Vagina (tissue), 2 donors: ENCODE results near the gene BAAT. TPM values are rescaled to one million over a fixed set of nuclear protein-coding genes. Genes with fewer than 3 reads are reported as not detected.

ENCODE experiments used
- DNase-seq, 2 donors: peaks; one replicate each; pipeline ENCODE4 v3.0.0-alpha.2; 2017; ENCODE audit errors: extremely low spot score in 2 of 2
- H3K27ac ChIP-seq: fragments of 200-600 bp; sonication (generic); one replicate; pipeline ENCODE4 v1.5.1; 2019
- H3K27me3 ChIP-seq: fragments of 200-600 bp; sonication (generic); one replicate; pipeline ENCODE4 v1.5.1; 2019
- H3K36me3 ChIP-seq, 2 donors: fragments of 200-600 bp; sonication (generic); one replicate each; pipeline ENCODE4 v1.5.1; 2017 to 2019
- H3K4me1 ChIP-seq: fragments of 200-600 bp; sonication (generic); one replicate; pipeline ENCODE4 v1.5.1; 2019
- H3K4me3 ChIP-seq, 2 donors: fragments of 200-600 bp; sonication (generic); 1 replicate in 1 of 2; 2 replicates in 1 of 2; pipeline ENCODE4 v1.5.1; 2016 to 2019
- H3K9me3 ChIP-seq: fragments of 200-600 bp; sonication (generic); one replicate; pipeline ENCODE4 v1.5.1; 2019
- POLR2A ChIP-seq, 2 donors: fragments of 450-650 bp; IDR thresholded peaks; one replicate each; pipeline ENCODE4 v1.6.1; 2017; ENCODE audit warnings: antibody characterized with exemption in 2 of 2, mild to moderate bottlenecking in 2 of 2, moderate library complexity in 2 of 2
- POLR2AphosphoS5 ChIP-seq, 2 donors: sonication (generic); formaldehyde crosslinking; IDR thresholded peaks; one replicate each; pipeline ENCODE4 v1.9.0; 2017; ENCODE audit warnings: antibody characterized with exemption in 2 of 2, mild to moderate bottlenecking in 2 of 2, low read depth in 1 of 2; ENCODE audit not compliant: insufficient read depth in 1 of 2
- intact Hi-C: fragments of 100-400 bp; cut with DNase I; formaldehyde crosslinking; loops from one replicate; pipeline ENCODE4 v1.15.1; 2023
- total RNA-seq: library from RNA; depleted of rRNA; stranded (reverse); fragments of >200 nt; gene quantifications from one replicate; pipeline ENCODE4 v1.2.3, GENCODE V29; 2016
- TF ChIP-seq, protein P1 (sequence below), 3 experiments: fragments of 450-650 bp in 2 of 3; fragments of 200-600 bp in 1 of 3; sonication (generic) in 1 of 3; IDR thresholded peaks; one replicate each; pipeline ENCODE4 v1.5.1; 2017 to 2019; ENCODE audit warnings: antibody characterized with exemption in 3 of 3, mild to moderate bottlenecking in 2 of 3, moderate library complexity in 2 of 3

BAAT gene
- total RNA-seq, 1 donor from 2014 or later, result not detected

DNA sequence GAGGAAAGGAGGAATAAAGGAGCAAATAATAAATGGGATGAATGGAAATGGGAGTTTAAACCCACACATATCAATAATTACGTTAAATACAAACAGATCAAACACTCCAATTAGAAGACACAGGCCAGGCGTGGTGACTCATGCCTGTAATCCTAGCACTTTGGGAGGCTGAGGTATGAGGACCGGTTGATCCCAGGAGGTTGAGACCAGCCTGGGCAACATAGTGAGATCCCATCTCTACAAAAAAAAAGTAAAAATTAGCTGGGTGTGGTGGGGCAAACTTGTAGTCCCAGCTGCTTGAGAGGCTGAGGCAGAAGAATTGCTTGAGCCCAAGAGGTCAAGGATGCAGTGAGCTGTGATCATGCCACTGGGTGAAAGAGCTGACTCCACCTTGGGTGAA lies 3.7 kb downstream of the BAAT start:
- no peaks in the 10 kb centered on the region for H3K27me3 ChIP-seq
- H3K9me3 ChIP-seq, result no peaks in the 10 kb centered on the region
- H3K36me3 ChIP-seq, result no peaks in the 10 kb centered on the region
- no peak for DNase-seq
- TF ChIP-seq, protein P1, sequence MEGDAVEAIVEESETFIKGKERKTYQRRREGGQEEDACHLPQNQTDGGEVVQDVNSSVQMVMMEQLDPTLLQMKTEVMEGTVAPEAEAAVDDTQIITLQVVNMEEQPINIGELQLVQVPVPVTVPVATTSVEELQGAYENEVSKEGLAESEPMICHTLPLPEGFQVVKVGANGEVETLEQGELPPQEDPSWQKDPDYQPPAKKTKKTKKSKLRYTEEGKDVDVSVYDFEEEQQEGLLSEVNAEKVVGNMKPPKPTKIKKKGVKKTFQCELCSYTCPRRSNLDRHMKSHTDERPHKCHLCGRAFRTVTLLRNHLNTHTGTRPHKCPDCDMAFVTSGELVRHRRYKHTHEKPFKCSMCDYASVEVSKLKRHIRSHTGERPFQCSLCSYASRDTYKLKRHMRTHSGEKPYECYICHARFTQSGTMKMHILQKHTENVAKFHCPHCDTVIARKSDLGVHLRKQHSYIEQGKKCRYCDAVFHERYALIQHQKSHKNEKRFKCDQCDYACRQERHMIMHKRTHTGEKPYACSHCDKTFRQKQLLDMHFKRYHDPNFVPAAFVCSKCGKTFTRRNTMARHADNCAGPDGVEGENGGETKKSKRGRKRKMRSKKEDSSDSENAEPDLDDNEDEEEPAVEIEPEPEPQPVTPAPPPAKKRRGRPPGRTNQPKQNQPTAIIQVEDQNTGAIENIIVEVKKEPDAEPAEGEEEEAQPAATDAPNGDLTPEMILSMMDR (IDR thresholded peaks at IDR 0.05), result no peak
- TF ChIP-seq POLR2A (IDR thresholded peaks at IDR 0.05) (no peak), POLR2AphosphoS5 (IDR thresholded peaks at IDR 0.05; ENCODE audit: insufficient read depth in 1 of 2, low read depth in 1 of 2) (no peak)
- no peaks in the 10 kb centered on the region for H3K4me1 ChIP-seq
- H3K27ac ChIP-seq, result no peak overlapping the region
- intact Hi-C loops, result no loop called here
- H3K4me3 ChIP-seq, result no peak overlapping the region

DNA sequence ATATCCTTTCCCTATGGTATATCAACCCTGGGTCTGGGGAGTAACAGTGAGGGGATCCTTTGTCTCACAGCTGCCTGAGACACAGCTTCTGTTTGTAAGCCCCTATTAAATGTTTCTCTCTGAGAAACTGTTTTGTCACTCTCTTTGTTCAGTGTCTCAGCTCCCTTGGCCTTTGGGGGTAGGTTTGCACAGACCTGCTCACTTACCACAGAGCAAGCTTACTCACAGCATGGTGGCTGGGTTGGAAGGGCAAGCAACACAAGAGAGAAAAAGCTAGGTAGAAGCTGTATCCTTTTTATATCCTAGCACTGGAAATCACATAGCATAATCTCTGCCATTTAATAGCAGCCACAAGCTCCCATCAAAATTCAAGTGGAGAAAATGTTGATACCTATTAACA lies 4.5 kb downstream of the BAAT start:
- no peaks in the 10 kb centered on the region for H3K36me3 ChIP-seq
- H3K9me3 ChIP-seq, result no peaks in the 10 kb centered on the region
- no peak for DNase-seq
- intact Hi-C loops, result no loop called here
- no peaks in the 10 kb centered on the region for H3K4me1 ChIP-seq
- no peaks in the 10 kb centered on the region for H3K27me3 ChIP-seq
- no peak overlapping the region for H3K27ac ChIP-seq
- TF ChIP-seq, protein P1 (IDR thresholded peaks at IDR 0.05), result no peak
- TF ChIP-seq POLR2A (IDR thresholded peaks at IDR 0.05) (no peak), POLR2AphosphoS5 (IDR thresholded peaks at IDR 0.05; ENCODE audit: insufficient read depth in 1 of 2, low read depth in 1 of 2) (no peak)
- H3K4me3 ChIP-seq, result no peak overlapping the region

DNA sequence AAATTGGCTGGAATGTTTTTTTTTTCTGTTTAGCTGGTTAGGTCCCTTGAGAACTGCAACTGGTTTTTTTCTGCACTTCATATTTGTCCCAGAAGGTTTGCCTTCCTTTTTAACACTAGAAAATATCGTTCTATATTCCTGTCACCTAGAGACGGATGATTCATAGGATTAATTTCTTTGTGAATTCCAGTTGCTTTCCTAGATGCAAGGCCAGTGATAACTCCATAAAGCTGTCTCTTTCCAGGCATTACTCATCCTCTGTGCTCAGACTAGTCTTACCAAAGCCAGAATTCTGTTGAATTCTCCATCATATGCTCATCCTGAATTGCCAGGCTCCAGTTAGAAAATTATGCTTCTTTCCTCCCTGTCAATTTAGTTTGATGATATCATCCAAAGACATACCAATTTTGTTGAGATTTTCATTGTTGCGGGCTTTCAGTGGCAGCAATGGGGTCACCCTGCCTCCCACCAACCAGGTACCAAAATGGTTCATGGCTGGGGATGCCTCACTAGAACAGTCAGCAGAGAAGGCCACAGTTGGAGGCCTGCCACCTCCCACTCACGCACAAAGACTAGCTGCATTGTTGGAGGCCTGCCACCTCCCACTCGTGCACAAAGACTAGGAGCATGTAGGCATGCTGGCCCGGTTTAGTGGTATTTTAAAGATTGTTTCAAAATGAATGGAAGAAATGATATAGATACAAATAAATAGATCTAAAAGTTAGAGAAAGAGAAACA lies 8.5 kb downstream of the BAAT start:
- Histone ChIP-seq H3K4me1 (no peaks in the 10 kb centered on the region), H3K27ac (no peak overlapping the region), H3K4me3 (no peak overlapping the region), H3K9me3 (no peaks in the 10 kb centered on the region), H3K36me3 (no peaks in the 10 kb centered on the region), H3K27me3 (no peaks in the 10 kb centered on the region)
- no peak for DNase-seq
- intact Hi-C loops, result no loop called here
- TF ChIP-seq, protein P1 (IDR thresholded peaks at IDR 0.05), result no peak
- TF ChIP-seq POLR2A (IDR thresholded peaks at IDR 0.05) (no peak), POLR2AphosphoS5 (IDR thresholded peaks at IDR 0.05; ENCODE audit: insufficient read depth in 1 of 2, low read depth in 1 of 2) (no peak)

DNA sequence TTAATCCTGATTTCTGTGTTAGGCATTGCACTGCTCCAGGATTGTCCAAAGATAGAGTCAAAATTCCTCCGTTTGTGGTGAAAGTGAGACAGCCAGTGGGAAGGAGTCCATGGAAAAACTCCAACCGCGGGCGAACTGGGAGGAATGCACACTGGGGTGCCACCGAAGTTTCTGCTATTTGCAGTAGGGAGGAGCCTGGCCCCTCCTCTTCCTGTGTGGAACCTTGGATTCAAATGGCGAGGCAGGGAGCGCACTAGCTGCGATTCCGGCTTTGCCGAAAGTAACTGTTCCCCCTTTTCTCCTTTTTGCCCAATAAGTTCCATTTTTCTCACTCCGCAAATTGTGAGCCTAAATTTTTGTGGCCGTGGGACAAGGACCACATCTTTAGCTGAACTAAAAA lies 9.3 kb downstream of the BAAT start:
- Histone ChIP-seq H3K36me3 (no peaks in the 10 kb centered on the region), H3K27ac (no peak overlapping the region), H3K4me1 (no peaks in the 10 kb centered on the region), H3K9me3 (no peaks in the 10 kb centered on the region), H3K27me3 (no peaks in the 10 kb centered on the region), H3K4me3 (no peak overlapping the region)
- TF ChIP-seq POLR2AphosphoS5 (IDR thresholded peaks at IDR 0.05; ENCODE audit: insufficient read depth in 1 of 2, low read depth in 1 of 2) (no peak), POLR2A (IDR thresholded peaks at IDR 0.05) (no peak)
- TF ChIP-seq, protein P1 (IDR thresholded peaks at IDR 0.05), result no peak
- intact Hi-C loops, result no loop called here
- no peak for DNase-seq

DNA sequence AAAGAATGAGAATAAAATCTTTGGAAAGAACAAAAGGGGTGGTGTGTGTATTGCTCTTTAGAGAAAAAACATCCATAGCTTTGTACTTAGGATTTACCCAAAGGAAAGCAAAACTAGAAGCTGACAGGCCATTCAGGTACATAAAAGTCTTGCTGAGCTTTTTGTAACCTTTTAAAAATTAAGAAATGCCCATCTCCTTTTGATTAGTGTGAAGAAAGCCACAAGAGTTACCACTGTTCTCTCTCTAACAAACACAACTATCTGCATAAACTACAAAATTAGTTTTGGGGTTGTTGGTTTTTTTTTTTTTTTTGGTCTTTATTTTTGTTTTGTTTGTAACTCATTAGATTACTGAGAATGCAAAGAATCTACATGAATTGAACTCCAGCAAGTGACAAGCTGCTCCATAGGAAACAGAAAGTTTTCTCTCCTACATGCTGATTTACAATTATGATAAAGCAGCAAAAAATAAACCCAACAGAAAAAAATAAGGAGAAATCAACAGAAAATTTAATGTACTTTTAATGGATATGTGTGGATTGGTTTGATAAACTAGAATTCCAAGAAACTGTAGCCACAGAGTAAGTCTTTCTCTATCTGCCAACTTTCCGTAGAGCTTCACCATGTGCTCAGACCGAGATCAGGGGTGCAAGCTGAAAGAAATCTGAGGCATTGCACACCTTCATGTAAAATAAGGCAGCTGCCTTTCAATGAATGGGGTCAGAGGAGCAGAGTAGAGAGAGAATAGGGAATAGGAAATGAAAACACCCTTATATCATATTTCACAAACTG lies 12.3 kb downstream of the BAAT start:
- no peak overlapping the region for H3K27ac ChIP-seq
- H3K36me3 ChIP-seq, result no peaks in the 10 kb centered on the region
- DNase-seq, result no peak
- TF ChIP-seq, protein P1 (IDR thresholded peaks at IDR 0.05), result no peak
- TF ChIP-seq POLR2A (IDR thresholded peaks at IDR 0.05) (no peak), POLR2AphosphoS5 (IDR thresholded peaks at IDR 0.05; ENCODE audit: insufficient read depth in 1 of 2, low read depth in 1 of 2) (no peak)
- no peak overlapping the region for H3K4me3 ChIP-seq
- no peaks in the 10 kb centered on the region for H3K27me3 ChIP-seq
- intact Hi-C loops, result no loop called here
- no peaks in the 10 kb centered on the region for H3K9me3 ChIP-seq
- H3K4me1 ChIP-seq, result no peaks in the 10 kb centered on the region
